Cardiac muscle cell (in vitro differentiated cells and primary cell): ENCODE results near the gene CYSTM1. TPM values are rescaled to one million over a fixed set of nuclear protein-coding genes. Genes with fewer than 3 reads are reported as not detected.

Experiments
- DNase-seq, 2 donors: peaks; one replicate each; pipeline versions ENCODE4 v3.0.0 to v3.0.0-alpha.2; 2010 to 2017; ENCODE audit warnings: low read depth in 1 of 2, low spot score in 1 of 2
- H3K27ac ChIP-seq: fragments of 200-600 bp; sonication (generic); 2 replicates; pipeline ENCODE4 v1.5.1; 2016
- H3K27me3 ChIP-seq: fragments of 200-600 bp; sonication (generic); 2 replicates; pipeline ENCODE4 v1.6.0; 2016; ENCODE audit warnings: control low read depth
- H3K36me3 ChIP-seq: fragments of 200-600 bp; sonication (generic); 2 replicates; pipeline ENCODE4 v1.5.1; 2016; ENCODE audit warnings: control low read depth
- H3K4me1 ChIP-seq: fragments of 200-600 bp; sonication (generic); 2 replicates; pipeline ENCODE4 v1.8.1; 2017; ENCODE audit warnings: low read depth, mild to moderate bottlenecking, mixed run types
- H3K4me3 ChIP-seq: fragments of 200-600 bp; sonication (generic); 2 replicates; pipeline ENCODE4 v1.5.1; 2016; ENCODE audit warnings: mild to moderate bottlenecking
- H3K9me3 ChIP-seq: fragments of 200-600 bp; sonication (generic); 2 replicates; pipeline ENCODE4 v1.5.1; 2017; ENCODE audit warnings: low read depth, mild to moderate bottlenecking, control low read depth
- polyA plus RNA-seq: library from polyadenylated mRNA; unstranded; fragments of >200 nt; fragmentation: Nextera tagmentation; extraction: Ambion mirVana; gene quantifications from 2 replicates; pipeline ENCODE4 v1.2.1, GENCODE V29; 2016
- total RNA-seq: library from RNA; depleted of rRNA; stranded (reverse); fragments of >200 nt; gene quantifications from 2 replicates; pipeline ENCODE4 v1.2.3, GENCODE V29; 2016
- TF ChIP-seq, protein P1 (sequence below): IDR thresholded peaks from 2 replicates; pipeline ENCODE4 v1.5.1; 2012; ENCODE audit warnings: low read depth, mild to moderate bottlenecking, low read length

The CYSTM1 gene
- total and polyA plus RNA-seq, 2 experiments from 2014 or later = 31.8 to 83.7 TPM

- Histone ChIP-seq H3K27ac (no peak overlapping the region), H3K4me3 (no peak overlapping the region), H3K36me3 (no peaks in the 10 kb centered on the region), H3K9me3 (no peaks in the 10 kb centered on the region), H3K27me3 (no peaks in the 10 kb centered on the region), H3K4me1 (peaks cover 20% of the 10 kb centered on the region)
- TF ChIP-seq, protein P1, sequence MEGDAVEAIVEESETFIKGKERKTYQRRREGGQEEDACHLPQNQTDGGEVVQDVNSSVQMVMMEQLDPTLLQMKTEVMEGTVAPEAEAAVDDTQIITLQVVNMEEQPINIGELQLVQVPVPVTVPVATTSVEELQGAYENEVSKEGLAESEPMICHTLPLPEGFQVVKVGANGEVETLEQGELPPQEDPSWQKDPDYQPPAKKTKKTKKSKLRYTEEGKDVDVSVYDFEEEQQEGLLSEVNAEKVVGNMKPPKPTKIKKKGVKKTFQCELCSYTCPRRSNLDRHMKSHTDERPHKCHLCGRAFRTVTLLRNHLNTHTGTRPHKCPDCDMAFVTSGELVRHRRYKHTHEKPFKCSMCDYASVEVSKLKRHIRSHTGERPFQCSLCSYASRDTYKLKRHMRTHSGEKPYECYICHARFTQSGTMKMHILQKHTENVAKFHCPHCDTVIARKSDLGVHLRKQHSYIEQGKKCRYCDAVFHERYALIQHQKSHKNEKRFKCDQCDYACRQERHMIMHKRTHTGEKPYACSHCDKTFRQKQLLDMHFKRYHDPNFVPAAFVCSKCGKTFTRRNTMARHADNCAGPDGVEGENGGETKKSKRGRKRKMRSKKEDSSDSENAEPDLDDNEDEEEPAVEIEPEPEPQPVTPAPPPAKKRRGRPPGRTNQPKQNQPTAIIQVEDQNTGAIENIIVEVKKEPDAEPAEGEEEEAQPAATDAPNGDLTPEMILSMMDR = no peak
- no peak for DNase-seq
These were observed 14.3 kb downstream of the CYSTM1 start for GRCh38 chr5:140189253-140189652.

GRCh38 chr5:140189977-140190871, 15.2 kb downstream of the CYSTM1 start:
- no peaks in the 10 kb centered on the region for H3K27me3 ChIP-seq
- TF ChIP-seq, protein P1 = no peak
- H3K4me1 ChIP-seq = peaks cover 20% of the 10 kb centered on the region
- peak overlapping the region; percentile 91 for H3K27ac ChIP-seq
- H3K36me3 ChIP-seq = no peaks in the 10 kb centered on the region
- H3K9me3 ChIP-seq = no peaks in the 10 kb centered on the region
- DNase-seq = peak; percentile 30 to 51
- no peak overlapping the region for H3K4me3 ChIP-seq

GRCh38 chr5:140190872-140191218, 15.9 kb downstream of the CYSTM1 start:
- peaks cover 20% of the 10 kb centered on the region for H3K4me1 ChIP-seq
- TF ChIP-seq, protein P1 = no peak

DNA sequence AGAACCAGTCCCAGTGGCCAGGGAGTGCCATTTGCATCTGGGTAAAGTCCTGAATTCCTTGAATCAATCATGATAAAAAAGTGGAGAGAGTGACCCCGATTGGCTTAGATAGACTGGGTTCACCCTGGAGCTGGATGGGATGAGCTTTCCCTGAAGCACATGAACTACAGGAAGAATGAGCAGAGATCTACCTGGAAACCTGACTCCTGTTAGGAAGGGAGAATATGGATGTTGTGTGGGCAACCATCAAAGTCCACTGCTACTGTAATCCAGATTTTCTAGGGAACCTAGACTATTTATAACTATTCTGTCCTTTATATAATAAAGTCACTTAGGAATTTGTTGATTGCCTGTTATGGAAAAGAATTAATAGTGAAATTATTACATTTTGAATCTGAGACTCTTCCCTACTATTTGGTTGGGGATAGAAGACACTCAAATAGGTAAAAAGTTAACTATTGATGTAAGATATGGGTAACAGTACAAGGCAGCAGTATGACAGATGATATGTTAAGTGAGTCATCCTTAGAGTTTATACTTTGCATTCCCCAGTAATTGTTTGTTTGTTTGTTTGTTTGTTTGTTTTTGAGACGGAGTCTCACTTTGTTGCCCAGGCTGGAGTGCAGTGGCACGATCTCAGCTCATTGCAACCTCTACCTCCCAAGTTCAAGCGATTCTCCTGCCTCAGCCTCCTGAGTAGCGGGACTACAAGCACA, 17.9 kb downstream of the CYSTM1 start:
- Histone ChIP-seq H3K27ac (no peak overlapping the region), H3K4me1 (peaks cover 20% of the 10 kb centered on the region)

More at GRCh38 chr5:140190872-140191218, 15.9 kb downstream of the CYSTM1 start:
- no peaks in the 10 kb centered on the region for H3K36me3 ChIP-seq
- no peak for DNase-seq
- H3K4me3 ChIP-seq = no peak overlapping the region
- H3K27ac ChIP-seq = peak overlapping the region; percentile 91
- H3K27me3 ChIP-seq = no peaks in the 10 kb centered on the region
- no peaks in the 10 kb centered on the region for H3K9me3 ChIP-seq

GRCh38 chr5:140194662-140195061, 19.7 kb downstream of the CYSTM1 start:
- no peak for DNase-seq
- no peak overlapping the region for H3K27ac ChIP-seq
- H3K4me3 ChIP-seq = no peak overlapping the region
- TF ChIP-seq, protein P1 = no peak
- H3K4me1 ChIP-seq = peaks cover 20% of the 10 kb centered on the region
- H3K27me3 ChIP-seq = no peaks in the 10 kb centered on the region
- no peaks in the 10 kb centered on the region for H3K9me3 ChIP-seq
- no peaks in the 10 kb centered on the region for H3K36me3 ChIP-seq

More for the DNA sequence above, 17.9 kb downstream of the CYSTM1 start:
- H3K36me3 ChIP-seq = no peaks in the 10 kb centered on the region
- no peaks in the 10 kb centered on the region for H3K27me3 ChIP-seq
- no peaks in the 10 kb centered on the region for H3K9me3 ChIP-seq
- no peak for DNase-seq
- TF ChIP-seq, protein P1 = no peak
- no peak overlapping the region for H3K4me3 ChIP-seq
